Dermis blood vessel endothelial cell (primary cell): ENCODE data around the gene ANKRD39. TPM values are rescaled to one million over a fixed set of nuclear protein-coding genes. Genes with fewer than 3 reads are reported as not detected.
"Not testable (repeated sequence)": the region's sequence is repeated elsewhere in the genome, so short reads cannot be mapped to it uniquely, and the experiment has no call there.

Experiments used
- DNase-seq: peaks from one replicate; pipeline ENCODE4 v3.0.0; 2010
- total RNA-seq: library from RNA; depleted of rRNA; stranded (reverse); fragments of >200 nt; gene quantifications from 2 replicates; pipeline ENCODE4 v1.2.3, GENCODE V29; 2014

Gene ANKRD39
- total RNA-seq, result 6.8 and 8.0 TPM in 2 replicates

DNA sequence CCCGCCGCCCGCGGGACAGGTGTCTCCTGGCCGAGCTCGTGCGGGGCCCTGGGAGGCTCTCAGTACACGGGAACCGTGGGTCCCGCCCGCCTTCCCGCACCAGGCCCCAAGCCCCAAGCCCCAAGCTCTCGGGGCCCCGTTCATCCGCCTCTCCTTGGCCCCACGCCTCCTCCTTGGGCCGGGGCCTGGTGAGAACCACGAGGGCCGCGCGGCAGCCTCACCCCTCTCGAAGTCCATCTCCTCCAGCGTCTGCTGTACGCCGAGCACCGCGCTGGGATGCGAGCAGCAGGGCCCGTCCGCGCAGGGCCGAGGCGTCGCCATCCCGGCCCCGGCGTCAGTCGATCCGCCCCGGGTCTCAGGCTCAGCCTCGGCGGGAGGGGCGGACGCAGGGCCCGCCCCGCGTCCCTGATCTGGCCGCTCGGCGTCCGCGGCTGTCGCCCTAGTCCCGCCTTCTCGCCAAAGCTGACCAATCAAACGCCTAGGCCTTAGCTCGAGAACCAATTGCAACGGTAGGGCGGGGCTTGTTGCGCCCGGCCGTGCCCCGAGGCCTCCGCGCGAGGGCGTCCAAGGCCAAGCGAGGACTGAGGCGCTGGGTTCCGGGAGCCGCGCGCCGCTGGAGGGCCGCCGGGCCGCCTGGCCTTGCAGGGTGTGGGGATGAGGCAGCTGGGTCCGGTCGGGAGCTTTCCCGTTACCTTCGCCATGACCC is at the start of gene ANKRD39:
Gene ANKRD39 (minus strand): TSS at position 350 of the 706 bp plus-strand sequence. CDS start 29 bp downstream, at position 321.
- peak; percentile 99 for DNase-seq

- DNase-seq, result no peak
Measured at GRCh38 chr2:96906729-96907114, 48.9 kb upstream of the ANKRD39 start.

DNA sequence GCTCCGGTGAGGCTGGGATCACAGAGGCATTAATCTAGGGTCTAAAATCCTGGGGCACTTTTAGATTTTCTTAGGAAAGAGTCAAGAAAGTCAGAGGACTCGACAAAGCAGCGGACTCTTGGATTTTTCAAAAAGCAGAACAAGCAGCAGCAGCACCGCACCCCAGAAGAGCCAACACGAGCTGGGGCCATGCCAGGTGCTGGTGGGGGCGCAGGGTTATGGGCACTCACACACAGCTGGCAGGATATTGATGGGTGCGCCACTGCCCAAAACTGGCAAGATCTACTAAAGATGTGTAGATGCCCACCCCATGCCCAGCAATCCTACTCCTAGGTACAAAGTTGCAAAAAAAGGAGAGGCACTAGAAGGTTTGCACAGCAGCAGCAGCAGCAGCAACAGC is 46.0 kb upstream of the ANKRD39 start:
- no peak for DNase-seq

- no peak for DNase-seq
Measured at GRCh38 chr2:96903318-96903717, 45.5 kb upstream of the ANKRD39 start.

- no peak for DNase-seq
Measured at GRCh38 chr2:96900237-96900636, 42.4 kb upstream of the ANKRD39 start.

DNA sequence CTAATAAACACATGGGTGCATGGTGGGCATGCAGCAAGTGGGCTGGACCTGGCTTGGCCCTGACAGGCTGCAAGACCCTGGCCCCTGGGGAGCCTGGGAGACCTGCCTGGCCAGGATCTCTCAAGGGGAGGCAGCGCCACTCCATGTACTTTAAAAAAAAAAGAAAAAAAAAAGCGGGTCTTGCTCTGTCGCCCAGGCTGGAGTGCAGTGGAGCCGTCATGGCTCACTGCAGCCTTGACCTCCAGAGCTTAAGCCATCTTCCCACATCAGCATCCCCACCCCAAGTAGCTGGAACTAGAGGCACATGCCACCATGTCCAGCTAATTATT is 41.6 kb upstream of the ANKRD39 start:
- DNase-seq, result no peak

GRCh38 chr2:96898641-96899412 is 41.0 kb upstream of the ANKRD39 start:
- no peak for DNase-seq

GRCh38 chr2:96898135-96898505 is 40.3 kb upstream of the ANKRD39 start:
- no peak for DNase-seq

DNA sequence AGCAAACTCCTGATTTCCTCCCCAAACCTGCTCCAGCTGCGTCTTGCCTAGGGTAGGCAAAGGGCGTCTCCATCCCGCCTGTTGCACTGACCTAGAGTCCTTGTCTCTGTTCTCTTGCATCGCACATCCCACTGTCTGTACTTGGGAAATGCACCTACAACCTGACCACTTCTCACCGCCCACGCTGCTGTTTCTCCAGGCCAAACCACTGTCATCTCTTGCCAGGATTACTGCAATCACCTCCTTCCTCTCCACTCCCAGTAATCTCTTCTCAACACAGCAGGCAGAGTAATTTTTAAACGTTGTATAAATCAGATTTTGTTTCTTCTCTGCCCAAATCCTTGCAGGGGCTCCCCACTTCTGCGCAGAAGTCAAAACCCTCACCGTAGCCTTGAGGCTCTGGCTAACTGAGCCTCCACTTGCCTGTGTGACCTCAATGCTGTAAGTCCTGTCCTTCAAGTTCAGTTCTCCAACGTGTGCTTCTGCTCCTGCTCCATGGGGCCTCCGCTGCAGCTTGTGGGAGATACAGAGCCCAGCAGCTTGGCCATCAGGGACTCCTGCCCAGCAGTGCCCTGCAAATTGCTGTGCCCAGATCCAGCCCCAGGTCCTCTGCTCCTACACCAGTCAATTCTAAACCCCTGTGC is 39.8 kb upstream of the ANKRD39 start:
- no peak for DNase-seq

DNA sequence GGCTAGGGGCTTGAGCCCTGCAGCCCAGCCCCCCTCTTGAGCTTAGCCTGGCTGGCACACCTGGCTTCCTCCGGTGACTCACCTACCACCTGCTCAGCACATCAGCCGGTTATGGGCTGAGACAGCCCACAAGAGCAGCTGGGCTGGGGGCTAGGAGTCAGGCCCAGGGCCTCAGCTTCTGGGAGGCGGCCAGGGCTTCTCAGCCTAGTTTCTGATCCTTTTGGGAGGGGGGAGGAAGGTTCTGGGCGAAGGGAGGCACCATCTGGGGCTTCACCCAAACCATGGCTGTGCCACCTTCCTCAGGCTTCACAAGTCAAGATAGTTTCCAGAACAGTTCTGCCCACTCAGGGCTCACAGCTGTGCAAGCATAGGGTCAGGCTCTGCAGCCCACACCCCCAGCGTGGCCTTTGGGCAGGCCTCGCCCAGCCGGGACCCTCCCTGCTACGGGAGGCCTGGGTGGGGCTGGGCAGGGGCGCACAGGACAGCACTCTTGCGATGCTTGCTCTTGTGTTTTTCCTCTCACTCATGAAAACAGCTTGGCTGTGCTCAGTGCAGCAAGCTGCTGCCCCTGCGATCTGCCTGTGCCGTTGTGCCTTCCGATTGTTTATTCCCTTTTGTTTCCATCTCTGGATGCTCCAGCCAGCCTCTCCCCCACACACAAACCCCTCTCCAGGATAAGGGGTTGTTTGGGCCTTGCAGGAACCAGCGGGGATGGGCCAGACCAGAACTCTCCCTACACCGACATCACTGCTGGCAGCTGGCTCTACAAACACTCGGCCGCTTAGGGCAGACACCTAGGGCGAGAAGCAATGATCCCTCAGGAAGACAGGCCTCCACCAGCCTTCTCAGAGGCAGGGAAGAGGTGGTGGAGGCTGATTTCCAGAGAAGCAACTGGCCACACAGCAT is 38.2 kb upstream of the ANKRD39 start:
- no peak for DNase-seq

DNA sequence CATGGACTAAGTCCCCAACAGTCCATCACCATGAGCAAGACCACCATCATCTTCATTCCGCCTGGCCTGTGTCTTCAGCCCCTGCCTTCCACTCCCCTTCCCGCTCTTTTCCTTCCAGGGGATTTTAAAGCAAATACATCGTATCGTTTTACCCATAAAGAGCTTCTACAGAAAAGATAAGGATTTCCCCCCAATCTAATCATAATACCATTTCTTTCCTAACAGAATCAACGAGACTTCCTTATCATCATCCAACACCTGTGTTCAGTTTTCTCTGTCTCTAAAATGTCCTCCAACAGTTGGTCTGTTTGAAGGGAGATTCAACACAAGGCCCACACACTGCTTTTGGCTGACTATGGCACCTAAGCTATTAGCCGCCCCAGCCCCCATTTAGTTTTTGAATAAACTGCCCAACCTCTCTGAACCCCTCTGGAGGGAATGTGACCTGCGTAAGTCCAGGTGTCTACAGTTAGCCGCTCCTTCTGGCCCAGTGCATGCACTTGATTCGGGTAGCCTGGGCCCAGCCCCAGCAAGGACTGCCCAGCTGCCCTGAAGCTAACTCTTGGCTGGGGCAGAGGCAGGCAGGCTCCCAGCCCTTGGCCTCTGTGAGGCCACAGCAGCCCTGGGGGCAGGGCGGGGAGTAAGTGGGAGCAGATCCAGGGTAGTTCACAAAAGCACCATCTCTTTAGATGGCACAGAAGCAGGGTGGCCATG is 37.4 kb upstream of the ANKRD39 start:
- DNase-seq, result no peak

DNA sequence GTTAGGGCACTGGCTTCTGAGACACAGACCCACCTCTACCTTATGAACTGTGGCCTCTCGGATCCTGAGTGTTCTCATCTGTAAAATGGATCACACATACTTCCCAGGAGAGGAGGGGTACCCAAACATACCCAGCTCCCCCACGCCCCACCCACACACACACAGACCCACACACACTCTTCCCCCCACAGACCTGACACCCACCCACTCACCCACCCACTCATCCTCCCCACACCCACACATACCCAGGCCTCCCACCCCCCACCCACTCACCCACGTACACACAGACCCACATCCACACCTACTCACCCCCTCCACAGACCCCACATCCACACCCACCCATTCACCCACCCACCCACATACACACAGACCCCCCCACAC is 36.3 kb upstream of the ANKRD39 start:
- DNase-seq, result no peak

GRCh38 chr2:96893289-96894150 is 35.7 kb upstream of the ANKRD39 start:
- no peak for DNase-seq

- DNase-seq, result no peak
Measured at GRCh38 chr2:96891591-96892333, 33.9 kb upstream of the ANKRD39 start.

DNA sequence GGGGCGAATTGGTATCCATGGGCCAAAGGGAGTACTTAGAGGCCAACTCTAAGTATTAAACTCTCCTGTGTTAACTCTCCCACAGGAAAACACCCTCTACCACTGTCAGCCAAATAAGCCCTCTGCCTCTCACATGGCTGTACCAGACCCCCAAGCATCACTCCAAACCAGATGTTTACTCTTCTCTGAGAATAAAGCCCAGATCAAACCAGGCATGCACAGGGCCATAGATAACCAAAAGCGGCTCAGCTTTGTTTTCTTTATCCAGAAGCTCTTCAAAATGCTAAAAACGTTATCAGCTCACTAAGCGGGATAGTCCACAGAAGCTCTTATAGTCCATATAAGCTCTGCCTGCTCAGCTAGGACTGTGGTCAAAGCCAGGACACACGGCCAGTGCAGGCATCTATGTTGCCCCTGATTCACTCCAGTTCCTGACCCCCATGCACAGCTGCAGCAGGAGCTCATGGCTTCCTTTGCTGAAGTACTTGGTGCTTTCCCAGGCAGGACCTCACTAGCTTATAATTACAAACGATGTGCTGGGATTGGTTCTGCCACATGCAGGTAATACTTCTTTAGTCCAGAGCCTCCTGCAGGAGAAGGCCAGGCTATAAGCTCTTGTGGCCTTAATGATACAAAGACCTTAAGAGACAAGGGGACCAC is 33.0 kb upstream of the ANKRD39 start:
- DNase-seq, result no peak

GRCh38 chr2:96890252-96890651 is 32.4 kb upstream of the ANKRD39 start:
- no peak for DNase-seq

DNA sequence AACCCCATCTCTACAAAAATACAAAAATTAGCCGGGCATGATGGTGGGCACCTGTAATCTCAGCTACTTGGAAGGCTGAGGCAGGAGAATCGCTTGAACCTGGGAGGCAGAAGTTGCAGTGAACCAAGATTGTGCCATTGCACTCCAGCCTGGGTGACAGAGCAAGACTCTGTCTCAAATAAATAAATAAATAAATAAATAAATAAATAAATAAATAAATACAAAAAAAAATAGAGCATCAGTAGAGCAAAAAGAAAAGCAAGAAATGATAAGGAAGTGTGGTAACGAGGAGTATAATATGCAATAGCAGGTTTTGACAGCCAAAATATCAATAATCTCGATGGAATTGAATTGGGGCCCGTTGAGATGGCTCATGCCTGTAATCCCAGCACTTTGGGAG is 31.7 kb upstream of the ANKRD39 start:
- DNase-seq, result not testable (repeated sequence)

GRCh38 chr2:96888072-96889011 is 30.5 kb upstream of the ANKRD39 start:
- no peak for DNase-seq
